HG03565 (cell line): ENCODE measurements around the gene RPS19.
A peak's percentile ranks its signal among the peaks of the same experiment; 100 is the strongest.
"Not testable (repeated sequence)": the region's sequence is repeated elsewhere in the genome, so short reads cannot be mapped to it uniquely, and the experiment has no call there.

Experiments used
- ATAC-seq: cut with Tn5 transposase; IDR thresholded peaks from one replicate; pipeline ENCODE4 v1.9.1; 2021; ENCODE audit warnings: mild to moderate bottlenecking, moderate library complexity; ENCODE audit not compliant: unreplicated experiment

The RPS19 gene

DNA sequence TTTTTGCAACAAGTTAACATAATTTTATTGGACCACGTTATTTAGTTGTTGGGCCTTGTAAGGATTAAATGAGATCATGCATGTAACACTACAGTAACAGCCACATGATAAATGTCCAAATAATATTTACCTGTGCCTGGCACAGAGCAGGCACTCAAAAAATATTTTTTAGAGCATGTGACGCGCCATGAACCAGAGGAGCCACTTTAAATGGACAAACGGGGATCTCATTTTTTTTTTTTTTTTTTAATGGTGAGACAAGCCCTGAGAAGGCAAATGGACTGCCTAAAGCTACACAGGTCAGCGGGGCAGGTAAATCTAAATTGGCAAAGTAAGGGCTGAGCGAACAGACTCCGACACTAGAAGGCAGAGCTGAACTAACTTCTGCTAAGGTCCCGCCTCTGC lies 840 bp upstream of the RPS19 start:
- ATAC-seq, result no peak

DNA sequence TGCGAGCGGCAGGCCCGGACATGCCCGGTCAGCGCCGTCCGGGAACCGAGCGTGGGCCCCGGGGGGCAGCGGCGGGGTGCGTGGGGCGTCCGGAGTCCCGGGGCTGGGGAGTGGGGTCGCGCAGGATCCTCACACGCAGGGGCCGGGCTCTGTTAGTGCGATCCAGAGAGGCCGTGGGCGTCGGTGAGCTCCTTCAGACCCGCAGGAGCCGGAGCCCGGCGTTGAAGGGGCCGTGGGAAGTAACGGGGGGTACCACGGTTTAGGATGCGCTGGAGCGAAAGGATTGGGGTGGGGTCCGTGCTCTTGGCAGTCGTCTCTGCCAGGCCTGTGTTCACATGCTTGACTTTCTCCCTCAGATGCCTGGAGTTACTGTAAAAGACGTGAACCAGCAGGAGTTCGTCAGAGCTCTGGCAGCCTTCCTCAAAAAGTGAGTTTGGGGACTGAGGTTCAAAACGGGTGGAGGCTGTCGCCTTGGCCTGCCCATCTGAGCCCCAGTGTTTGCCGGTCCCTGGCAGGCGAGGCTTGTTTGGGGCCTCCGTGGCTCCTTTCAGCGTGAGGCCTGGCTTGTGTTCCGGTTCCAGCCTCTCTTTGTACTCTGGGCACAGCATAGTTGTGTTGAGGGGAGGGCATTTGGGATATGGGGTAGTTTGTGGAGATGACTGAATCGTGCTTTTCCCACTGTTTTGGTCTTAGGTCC lies 512 bp downstream of the RPS19 start:
- ATAC-seq, result no peak

DNA sequence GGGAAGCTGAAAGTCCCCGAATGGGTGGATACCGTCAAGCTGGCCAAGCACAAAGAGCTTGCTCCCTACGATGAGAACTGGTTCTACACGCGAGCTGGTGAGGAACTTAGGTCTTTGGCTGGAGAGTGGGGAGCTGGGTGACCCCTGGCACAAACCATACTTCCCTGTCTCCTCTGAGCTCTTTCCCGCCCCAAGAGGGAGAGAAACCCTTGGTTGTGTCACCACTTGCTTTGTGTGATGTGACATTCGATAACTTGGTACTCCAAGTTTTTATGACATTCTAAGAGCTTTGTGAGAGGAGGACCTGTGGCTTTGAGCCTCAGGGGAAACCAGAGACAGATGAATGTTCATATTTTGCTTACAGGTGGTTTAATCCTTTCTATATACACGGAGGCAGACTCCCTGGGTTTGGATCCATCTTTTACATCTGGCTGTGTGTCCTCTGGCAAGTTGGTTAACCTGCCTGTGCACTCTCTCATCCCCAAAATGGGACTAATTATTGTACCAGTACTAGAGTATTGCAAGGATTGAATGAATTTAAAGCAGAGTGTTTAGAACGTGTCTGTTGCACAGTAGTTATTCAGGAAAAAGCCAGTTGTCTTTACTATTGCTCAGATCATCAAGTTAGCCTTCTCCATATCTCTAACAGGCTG lies 1.2 kb downstream of the RPS19 start:
- ATAC-seq, result no peak

DNA sequence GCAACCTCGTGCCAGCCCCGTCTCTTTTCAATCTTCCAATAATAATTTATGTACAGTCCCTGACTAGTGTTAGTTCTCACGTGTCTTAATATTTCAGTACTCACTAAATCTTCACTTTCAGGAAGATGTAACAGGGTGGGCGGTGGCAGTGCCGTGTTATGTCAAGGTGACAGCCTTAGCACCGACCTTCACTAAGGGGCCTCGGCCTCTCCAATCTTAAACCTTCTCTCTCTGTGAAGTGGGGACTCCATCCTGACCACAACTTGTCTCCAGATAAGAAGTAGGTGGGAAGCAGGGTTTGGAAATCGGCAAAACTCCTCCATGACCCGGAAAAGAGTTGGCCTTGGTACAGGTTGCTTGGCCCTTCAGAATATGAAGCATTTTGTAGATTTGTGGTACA lies 1.8 kb downstream of the RPS19 start:
- ATAC-seq, result no peak

DNA sequence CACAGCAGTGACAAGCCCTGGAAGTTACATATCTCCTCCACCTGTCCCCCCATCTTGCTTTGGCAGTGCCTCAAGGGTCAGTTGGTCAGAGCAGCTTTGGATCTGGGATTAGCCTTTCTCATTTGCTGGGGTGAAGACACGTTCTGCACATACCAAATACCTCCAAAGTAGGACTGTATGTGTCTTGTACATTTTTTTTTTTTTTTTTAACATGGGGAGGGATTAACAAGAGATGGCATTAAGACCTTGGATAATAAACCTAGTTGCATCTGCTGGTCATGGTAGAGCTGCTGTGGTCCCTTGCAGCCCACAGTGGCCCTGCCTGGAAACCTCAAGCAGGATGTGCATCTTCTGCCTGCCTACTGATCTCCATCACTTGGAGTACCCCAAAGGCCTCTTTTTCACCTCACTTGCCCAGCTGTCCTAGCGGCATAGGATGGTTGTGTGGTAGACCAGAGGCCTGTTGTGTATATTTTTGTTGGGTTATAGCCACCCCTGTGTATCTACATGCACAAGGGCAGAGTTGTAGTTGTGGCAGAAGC lies 2.5 kb downstream of the RPS19 start:
- no peak for ATAC-seq

DNA sequence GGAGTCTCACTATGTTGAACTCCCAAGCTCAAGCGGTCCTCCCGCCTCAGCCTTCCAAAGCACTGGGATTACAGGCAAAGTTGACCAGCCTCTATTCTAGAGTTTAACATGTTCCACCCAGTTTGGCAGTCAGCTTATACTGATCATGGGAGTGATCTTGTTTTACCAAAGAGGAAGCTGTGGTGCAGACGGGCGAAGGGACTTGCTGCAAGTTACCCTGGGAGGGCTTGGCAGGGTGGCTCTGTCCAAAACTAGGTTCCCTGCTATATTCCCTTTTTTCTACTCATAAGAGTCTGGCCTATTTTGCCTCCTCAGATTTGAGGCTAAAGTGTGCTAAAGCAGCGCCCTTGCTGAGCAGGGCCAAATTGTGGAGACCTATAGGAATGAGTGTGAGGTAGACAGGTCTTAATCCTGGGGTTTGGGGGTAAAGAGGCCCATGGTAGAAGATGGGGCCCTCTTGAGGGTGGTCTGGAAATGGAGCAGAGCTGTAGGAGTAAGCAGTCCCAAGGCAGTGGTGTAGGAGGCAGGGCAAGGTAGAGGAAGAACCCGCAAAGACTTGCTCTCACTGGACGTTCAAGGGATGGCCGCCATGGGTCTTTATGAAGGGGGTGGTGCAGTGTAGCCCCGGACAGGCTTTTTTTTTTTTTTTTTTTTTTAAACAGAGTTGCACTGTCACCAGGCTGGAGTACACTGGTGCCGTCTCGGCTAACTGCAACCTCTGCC lies 3.3 kb downstream of the RPS19 start:
- no peak for ATAC-seq

DNA sequence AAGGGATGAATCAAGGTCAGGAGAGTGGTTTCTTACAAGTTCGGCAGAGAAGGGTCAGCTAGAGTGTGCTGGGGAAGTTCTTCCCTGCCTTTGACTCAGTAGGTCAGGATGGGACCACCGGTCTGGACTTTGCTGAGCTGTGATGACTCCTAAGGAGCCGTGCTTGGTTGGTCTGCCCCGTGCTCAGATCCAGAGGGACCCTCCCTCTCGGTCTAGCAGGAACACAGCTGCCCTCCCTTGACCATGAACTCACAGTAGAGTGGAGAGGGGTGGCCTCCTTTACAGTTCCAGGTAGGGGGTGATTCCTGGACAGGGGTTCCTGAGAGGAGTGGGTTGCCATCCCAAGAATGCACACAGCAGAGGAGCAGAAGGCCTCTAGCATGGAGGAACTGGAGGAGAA lies 4.3 kb downstream of the RPS19 start:
- no peak for ATAC-seq

DNA sequence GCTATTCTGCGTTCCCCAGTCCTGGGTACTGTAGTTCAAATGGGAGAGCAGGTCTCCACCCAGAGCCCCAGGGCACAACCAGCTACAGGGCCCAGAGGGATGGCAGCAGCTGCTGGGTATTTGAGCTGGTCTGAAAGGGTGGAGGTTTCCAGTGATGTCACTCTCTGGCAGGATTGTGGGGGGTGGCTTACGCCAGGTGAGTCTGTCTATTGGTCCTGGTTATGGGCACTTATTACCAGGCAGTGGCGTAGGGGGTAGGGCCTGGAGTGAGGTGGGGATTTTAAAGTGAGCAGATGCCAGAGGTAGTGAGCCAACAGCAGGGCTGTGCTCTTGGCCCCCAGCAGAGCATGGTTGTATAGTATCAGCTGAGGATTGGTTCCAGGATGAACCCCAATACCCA lies 6.2 kb downstream of the RPS19 start:
- no peak for ATAC-seq

DNA sequence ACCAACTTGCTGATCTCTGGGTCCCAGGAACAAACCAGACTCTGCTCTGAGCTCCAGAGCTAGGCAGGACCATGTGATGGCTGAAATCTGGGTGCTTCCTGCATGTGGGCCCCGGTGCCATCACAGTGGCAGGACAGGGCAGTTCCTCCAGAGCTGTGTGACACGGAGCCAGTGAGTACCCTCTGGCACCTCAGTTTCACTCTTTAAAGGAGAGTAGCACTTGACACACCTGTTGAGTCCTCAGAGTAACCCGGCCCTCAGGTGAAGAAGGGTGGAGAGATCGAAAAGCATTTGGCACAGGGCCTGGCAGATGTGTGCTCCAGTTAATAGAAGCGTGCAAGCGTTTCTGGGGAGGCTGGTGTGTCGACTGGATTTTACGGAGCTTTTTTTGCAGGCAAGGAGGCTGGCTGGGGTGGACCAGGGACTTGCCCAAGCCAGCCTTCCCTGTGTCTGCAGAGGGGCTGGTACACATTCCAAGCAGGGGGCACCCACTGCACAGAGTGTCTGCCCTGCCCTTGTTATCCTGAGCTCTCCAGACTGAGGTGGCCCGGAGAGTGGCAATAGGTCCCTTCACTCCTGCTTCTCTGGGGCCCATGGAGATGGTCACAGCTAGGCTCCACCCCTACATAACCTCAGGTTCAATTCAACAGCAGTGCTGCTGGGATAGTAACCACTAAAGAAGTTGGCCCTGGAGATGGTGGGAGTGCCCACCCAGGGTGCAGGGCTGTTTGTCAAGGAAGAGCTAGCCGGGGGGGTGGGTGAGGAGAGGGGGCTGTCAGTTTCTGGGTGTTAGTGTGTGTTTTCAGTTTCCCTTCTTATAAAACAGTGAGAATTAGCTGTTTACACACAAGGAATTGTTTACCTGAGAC lies 8.3 kb downstream of the RPS19 start:
- ATAC-seq, result no peak

DNA sequence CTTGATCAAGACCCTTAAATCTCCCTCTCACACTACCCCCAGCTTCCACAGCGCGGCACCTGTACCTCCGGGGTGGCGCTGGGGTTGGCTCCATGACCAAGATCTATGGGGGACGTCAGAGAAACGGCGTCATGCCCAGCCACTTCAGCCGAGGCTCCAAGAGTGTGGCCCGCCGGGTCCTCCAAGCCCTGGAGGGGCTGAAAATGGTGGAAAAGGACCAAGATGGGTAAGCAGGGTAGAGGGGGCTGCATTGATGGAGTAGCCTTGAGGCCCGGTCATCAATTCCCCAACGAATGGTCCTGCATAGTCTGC lies 8.9 kb downstream of the RPS19 start:
- no peak for ATAC-seq

DNA sequence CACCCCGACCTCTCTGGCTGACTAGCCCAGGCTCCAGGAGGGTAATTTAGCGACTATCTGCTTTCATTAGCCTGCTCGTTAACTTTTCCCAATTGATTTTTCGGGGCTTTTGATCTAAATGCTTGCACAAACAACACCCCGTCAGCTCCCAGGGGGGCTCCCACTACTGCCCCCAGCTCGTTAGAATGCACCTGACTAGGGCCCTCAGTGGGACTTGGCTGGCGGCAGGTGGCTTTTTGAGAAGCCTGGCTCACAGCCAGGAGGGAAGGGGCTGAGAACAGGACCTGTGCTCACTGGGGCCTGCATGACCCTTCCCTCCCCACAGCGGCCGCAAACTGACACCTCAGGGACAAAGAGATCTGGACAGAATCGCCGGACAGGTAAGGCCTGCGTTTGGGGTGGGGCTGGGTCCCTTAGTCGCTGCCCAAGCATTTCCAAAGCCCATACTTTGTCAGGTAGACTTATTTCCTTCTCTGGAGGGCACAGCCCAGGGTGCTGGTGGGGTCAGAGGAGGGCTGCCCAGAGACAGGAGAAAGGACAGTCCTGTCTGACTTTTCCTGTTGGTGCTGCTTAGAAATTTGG lies 9.4 kb downstream of the RPS19 start:
- no peak for ATAC-seq

DNA sequence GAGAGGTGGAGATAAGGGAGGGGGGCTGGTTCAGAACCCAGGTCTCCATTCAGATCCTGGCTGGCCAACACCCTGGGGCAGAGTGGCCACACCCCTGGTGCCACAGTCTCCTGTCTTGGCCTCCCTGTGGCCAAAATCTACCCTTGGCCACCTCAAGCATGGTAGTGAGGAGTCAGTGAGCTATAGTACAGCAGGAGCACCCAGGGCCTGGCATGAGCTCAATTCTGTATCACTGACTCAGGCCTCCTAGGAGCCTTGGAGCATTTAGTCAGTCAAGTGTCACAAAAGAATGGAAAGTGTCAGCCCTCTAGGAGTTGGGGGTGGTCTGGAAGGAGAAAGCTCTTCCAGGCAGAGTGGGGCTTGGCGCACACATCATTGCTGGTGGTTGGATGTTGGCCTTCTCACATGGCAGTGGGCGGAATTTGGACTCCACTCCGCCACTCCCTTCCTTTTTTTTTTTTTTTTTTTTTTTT lies 10.4 kb downstream of the RPS19 start:
- no peak for ATAC-seq

DNA sequence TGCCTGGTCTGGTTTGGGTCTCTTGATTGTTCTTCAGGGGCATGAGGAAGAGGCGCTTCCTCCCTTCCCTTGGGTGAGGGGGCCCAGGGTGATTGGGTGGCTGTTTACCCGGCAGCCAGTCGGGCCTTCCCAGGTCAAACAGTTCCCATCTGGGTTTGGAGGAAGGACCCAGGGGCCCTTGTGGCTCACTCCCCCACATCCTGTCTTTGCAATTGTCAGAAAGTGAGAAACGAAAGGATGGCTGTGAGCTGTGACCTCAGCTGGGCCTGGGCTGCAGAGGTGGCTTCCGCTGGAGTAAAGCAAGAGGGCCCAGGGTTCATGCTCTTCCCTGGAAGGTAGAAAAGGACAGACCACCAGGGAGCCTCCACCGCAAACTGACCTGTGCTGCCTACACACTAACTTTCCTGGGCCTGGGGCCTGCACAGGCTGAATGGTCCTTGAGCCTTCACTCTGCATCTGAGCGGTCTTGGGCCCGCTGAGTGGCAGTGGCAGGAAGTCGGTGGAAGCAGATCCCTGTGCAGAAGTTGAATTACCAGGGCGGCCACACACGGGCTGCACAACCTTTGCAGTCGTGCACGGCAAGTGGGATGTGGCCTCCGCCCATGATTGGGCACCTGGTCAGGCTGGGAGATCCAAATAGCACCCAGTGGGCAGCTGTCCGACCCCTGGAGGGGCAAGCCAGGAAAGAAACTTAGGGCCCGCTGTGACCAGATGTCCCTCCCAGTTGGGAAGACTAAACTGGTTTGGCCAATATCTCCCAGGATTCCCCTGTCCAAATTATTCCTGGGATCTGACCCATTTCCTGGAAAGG lies 11.7 kb downstream of the RPS19 start:
- ATAC-seq, result no peak

DNA sequence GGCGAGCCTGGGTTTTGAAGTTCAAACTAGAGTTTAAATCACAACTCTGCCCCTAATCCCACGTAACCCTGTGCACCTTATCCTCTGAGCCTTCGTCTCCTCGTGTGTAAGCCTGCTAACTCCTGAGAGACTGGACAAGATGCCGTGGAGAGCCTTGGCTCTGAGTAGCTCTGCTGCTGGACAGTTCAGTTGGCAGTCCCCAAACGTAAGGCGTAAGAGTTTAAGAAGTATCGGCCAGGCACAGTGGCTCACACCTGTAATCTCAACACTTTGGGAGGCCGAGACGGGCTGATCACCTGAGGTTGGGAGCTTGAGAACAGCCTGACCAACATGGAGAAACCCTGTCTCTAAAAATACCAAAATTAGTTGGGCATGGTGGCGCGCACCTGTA lies 12.3 kb downstream of the RPS19 start:
- no peak for ATAC-seq

DNA sequence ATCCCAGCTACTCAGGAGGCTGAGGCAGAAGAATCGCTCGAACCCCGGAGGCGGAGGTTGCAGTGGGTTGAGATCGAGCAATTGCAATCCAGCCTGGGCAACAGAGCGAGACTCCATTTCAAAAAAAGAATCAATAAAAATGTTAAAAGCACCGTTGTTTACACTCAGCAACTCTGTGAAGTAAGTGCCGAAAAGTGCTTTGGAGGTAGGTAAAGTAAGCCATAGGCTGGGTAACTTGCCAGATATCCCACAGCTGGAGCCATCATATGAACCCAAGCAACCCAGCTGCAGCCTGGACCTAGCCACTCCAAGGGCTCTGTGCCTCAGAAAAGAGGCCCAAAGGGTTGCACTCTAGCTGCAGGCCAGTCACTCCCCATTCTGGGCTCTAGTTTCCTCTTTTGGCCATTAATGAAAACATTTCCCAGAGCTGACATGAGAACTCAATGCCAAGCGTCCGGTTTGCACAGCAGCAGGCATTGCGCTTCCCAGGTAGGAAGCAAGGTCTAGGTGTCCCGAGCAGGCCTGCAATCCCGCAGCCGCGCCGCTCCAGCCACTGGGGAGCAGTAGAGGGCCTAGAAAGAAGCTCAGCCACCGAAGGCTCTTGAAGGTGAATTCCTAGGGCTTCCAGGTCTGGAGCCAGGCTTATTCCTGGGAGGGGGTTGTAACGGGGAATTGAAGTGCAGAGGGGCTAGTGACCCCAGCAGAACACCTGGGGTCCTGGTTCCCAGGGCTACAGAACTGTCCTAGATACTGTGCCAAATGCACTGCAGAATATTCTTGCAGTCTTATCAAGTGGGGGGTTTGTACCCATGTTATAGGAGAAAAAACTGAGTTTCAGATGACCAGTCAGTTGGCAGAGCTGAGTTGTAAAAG lies 13.0 kb downstream of the RPS19 start:
- ATAC-seq, result no peak

DNA sequence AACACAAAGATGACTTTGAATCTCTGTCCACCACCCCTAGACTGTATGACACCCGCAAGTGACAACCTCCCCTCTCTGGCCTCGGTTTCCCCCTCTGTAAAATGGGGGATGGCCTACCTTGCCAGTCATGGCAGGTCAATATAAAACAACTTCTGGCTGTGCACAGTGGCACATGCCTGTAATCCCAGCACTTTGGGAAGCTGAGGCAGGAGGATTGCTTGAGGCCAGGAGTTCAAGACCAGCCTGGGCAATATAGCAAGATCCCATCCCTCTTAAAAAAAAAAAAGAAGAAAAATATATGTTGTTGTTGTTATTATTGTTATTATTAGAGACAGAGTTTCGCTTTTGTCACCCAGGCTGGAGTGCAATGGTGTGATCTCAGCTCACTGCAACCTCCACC lies 15.9 kb downstream of the RPS19 start:
- ATAC-seq, result not testable (repeated sequence)

DNA sequence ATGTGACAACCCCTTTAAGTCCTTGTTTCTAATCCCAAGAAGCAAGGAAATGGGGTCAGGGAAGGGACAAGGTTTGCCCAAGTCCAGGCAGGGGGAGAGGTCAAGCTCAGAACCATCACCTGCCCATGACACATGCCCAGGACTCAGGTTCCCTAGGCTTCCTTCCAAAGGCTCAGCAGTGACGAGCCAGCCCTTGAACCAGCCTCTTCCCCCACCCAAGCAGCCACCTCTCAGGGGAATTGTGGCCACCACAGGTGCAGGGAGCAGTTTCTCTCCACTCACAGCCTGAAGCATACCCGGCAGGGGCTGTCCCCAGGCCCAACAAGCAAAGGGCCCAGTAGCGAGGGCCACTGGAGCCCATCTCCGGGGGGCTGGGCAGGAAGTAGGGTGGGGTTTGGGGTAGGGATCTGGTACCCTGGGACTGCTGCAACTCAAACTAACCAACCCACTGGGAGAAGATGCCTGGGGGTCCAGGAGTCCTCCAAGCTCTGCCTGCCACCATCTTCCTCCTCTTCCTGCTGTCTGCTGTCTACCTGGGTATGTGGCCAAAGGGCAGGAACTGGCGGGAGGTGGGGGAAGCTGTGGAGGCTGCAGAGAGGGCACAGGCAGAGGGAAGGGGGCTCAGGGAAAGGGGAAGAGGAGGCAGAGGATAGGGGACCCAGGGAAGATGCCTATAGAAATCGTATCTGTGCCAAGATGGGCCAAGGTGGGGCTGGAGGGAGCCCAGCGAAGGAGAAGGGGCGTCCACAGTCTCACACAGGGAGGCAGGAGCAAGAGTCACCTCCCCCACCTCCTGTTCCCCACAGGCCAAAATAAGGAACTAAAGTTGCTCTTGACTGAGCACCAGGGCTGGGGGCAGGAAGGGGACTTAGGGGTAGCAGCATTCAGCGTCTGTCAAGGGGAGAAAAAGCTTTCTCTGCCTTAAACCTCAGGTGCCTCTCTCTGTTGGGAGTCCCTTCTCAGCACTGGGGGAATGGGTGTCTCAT lies 17.1 kb downstream of the RPS19 start, which contains the start of gene CD79A:
TSS of gene CD79A (plus strand) at position 433 of the 986 bp plus-strand sequence. CDS start at position 459, 26 bp downstream.
- ATAC-seq, result peak; percentile 45
